Measurements from ENCODE around the gene TAGLN3.

The TAGLN3 gene

DNA sequence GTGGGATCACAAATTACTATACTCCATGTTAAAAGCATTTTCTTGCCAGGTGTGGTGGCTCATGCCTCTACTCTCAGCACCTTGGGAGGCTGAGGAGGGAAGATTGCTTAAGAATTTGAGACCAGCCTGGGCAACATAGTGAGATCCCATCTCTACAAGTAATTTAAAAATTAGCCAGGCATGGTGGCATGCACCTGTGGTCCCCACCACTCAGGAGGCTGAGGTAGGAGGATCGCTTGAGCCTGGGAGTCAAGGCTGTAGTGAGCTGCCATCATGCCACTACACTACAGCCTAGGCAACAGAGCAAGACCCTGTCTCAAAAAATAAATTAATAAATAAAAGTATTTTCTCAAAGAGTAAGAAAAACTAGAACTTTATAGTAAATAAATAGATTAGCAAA is 42.8 kb upstream of the TAGLN3 start:
- Histone ChIP-seq H3K4me1 (ENCODE audit: control extremely low read depth in 1 of 4, control insufficient read depth in 4 of 4, insufficient read depth in 4 of 4, low read length in 3 of 4) (peaks cover 0 to 1% (median 0%) of the 10 kb centered on the region in 4 experiments), H3K27me3 (replicated peaks in 2 of 5; ENCODE audit: control insufficient read depth in 4 of 5, insufficient read depth in 5 of 5, low read length in 4 of 5) (no peaks in the 10 kb centered on the region), H3K4me3 (ENCODE audit: control insufficient read depth in 1 of 7, extremely low read depth in 1 of 7, insufficient read depth in 4 of 7, low read depth in 2 of 7, low read length in 6 of 7) (no peak overlapping the region), H3K9me3 (ENCODE audit: control extremely low read depth in 1 of 5, control insufficient read depth in 4 of 5, insufficient read depth in 2 of 5, low read depth in 1 of 5, low read length in 4 of 5) (no peaks in the 10 kb centered on the region), H3K27ac (ENCODE audit: insufficient read depth in 1 of 2, low read depth in 1 of 2, low read length in 2 of 2, poor library complexity in 1 of 2, severe bottlenecking in 2 of 2) (no peak overlapping the region), H3K36me3 (ENCODE audit: control insufficient read depth in 4 of 4, insufficient read depth in 4 of 4, low read length in 3 of 4) (peaks cover 0 to 6% (median 0%) of the 10 kb centered on the region in 4 experiments)
- ChIA-PET POLR2A (no interaction called here), CTCF (interaction anchor here (0.8 to 1.8 kb wide), 3 partner anchors 10 to 238 kb away, joined by 3 to 7 read pairs (median 4); no protein-coding TSS in a partner anchor)
- no CpG with 5 or more reads among the region's 1 CpG for WGBS (ENCODE audit: insufficient coverage)
- no peak for DNase-seq

GRCh38 chr3:111956449-111956848 is 42.3 kb upstream of the TAGLN3 start:
- ChIA-PET CTCF (interaction anchor here (0.8 to 1.1 kb wide), 3 partner anchors 10 to 43 kb away, joined by 3 to 4 read pairs (median 3); no protein-coding TSS in a partner anchor), POLR2A (no interaction called here)
- Histone ChIP-seq H3K4me3 (ENCODE audit: control insufficient read depth in 1 of 7, extremely low read depth in 1 of 7, insufficient read depth in 4 of 7, low read depth in 2 of 7, low read length in 6 of 7) (no peak overlapping the region), H3K4me1 (ENCODE audit: control extremely low read depth in 1 of 4, control insufficient read depth in 4 of 4, insufficient read depth in 4 of 4, low read length in 3 of 4) (peaks cover 0 to 1% (median 0%) of the 10 kb centered on the region in 4 experiments), H3K36me3 (ENCODE audit: control insufficient read depth in 4 of 4, insufficient read depth in 4 of 4, low read length in 3 of 4) (peaks cover 0 to 6% (median 0%) of the 10 kb centered on the region in 4 experiments), H3K27ac (ENCODE audit: insufficient read depth in 1 of 2, low read depth in 1 of 2, low read length in 2 of 2, poor library complexity in 1 of 2, severe bottlenecking in 2 of 2) (no peak overlapping the region), H3K9me3 (ENCODE audit: control extremely low read depth in 1 of 5, control insufficient read depth in 4 of 5, insufficient read depth in 2 of 5, low read depth in 1 of 5, low read length in 4 of 5) (no peaks in the 10 kb centered on the region), H3K27me3 (replicated peaks in 2 of 5; ENCODE audit: control insufficient read depth in 4 of 5, insufficient read depth in 5 of 5, low read length in 4 of 5) (no peaks in the 10 kb centered on the region)
- no peak for DNase-seq
- 100% methylated on average over 3 of the region's 3 CpGs for WGBS (ENCODE audit: insufficient coverage)

DNA sequence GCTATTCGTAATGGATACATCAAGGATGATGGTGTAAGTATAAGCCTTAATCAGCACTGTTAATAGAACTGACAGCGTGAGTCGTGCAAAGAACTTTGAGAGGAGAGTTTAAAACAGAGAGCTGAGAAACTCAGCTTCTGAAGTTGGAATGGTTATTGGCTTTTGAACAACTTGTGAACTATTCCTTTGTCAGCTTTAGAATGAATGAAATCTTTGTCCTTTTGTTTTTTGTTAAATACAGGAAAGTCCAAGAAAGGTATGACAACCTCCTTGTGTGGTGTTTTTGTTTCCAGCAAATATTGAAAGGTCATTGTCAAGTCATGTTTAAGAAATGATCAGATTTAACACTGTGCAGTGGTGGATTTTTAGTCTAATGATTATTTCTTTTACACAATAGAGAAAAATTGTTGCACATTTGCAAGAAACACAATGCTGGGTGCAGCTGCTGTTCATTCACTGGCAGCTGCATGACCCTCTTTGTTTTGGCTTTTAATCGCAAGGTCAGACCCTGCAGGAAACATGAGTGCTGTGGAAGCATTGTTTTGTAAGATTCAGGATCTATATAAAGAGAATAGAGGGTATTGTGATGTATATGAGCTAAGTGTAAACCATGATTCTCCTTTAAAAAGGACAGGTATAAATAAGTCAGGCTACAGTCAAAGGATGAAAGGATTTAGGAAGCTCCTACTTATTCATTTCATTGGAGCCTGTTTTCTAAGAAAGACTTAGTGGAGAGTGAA is 41.6 kb upstream of the TAGLN3 start:
- Histone ChIP-seq H3K27ac (ENCODE audit: insufficient read depth in 1 of 2, low read depth in 1 of 2, low read length in 2 of 2, poor library complexity in 1 of 2, severe bottlenecking in 2 of 2) (no peak overlapping the region), H3K4me1 (ENCODE audit: control extremely low read depth in 1 of 4, control insufficient read depth in 4 of 4, insufficient read depth in 4 of 4, low read length in 3 of 4) (peaks cover 0 to 1% (median 0%) of the 10 kb centered on the region in 4 experiments), H3K9me3 (ENCODE audit: control extremely low read depth in 1 of 5, control insufficient read depth in 4 of 5, insufficient read depth in 2 of 5, low read depth in 1 of 5, low read length in 4 of 5) (no peaks in the 10 kb centered on the region), H3K27me3 (replicated peaks in 2 of 5; ENCODE audit: control insufficient read depth in 4 of 5, insufficient read depth in 5 of 5, low read length in 4 of 5) (no peaks in the 10 kb centered on the region), H3K4me3 (ENCODE audit: control insufficient read depth in 1 of 7, extremely low read depth in 1 of 7, insufficient read depth in 4 of 7, low read depth in 2 of 7, low read length in 6 of 7) (no peak overlapping the region), H3K36me3 (ENCODE audit: control insufficient read depth in 4 of 4, insufficient read depth in 4 of 4, low read length in 3 of 4) (peaks cover 0 to 6% (median 0%) of the 10 kb centered on the region in 4 experiments)
- POLR2A ChIA-PET, result no interaction called here
- 98% methylated on average over 3 of the region's 4 CpGs for WGBS (ENCODE audit: insufficient coverage)
- CTCF ChIA-PET, result interaction anchor here (1.0 to 1.6 kb wide), 4 partner anchors 11 to 241 kb away, joined by 3 to 12 read pairs (median 3); no protein-coding TSS in a partner anchor
- no peak for DNase-seq

GRCh38 chr3:111961461-111962164 is 37.1 kb upstream of the TAGLN3 start:
- no peak for DNase-seq
- H3K4me3 ChIP-seq (ENCODE audit: control insufficient read depth in 1 of 7, extremely low read depth in 1 of 7, insufficient read depth in 4 of 7, low read depth in 2 of 7, low read length in 6 of 7), result no peak overlapping the region
- no peaks in the 10 kb centered on the region for H3K27me3 ChIP-seq (replicated peaks in 2 of 5; ENCODE audit: control insufficient read depth in 4 of 5, insufficient read depth in 5 of 5, low read length in 4 of 5)
- peaks cover 0 to 1% (median 0%) of the 10 kb centered on the region in 4 experiments for H3K4me1 ChIP-seq (ENCODE audit: control extremely low read depth in 1 of 4, control insufficient read depth in 4 of 4, insufficient read depth in 4 of 4, low read length in 3 of 4)
- H3K36me3 ChIP-seq (ENCODE audit: control insufficient read depth in 4 of 4, insufficient read depth in 4 of 4, low read length in 3 of 4), result no peaks in the 10 kb centered on the region
- POLR2A ChIA-PET, result interaction anchor here (0.6 kb wide), 1 partner anchor 1637 kb away, joined by 3 read pairs; no protein-coding TSS in a partner anchor
- CTCF ChIA-PET, result interaction anchor here (0.8 to 15.6 kb wide), 8 partner anchors 28 to 293 kb away, joined by 3 to 204 read pairs (median 4); no protein-coding TSS in a partner anchor
- H3K9me3 ChIP-seq (ENCODE audit: control extremely low read depth in 1 of 5, control insufficient read depth in 4 of 5, insufficient read depth in 2 of 5, low read depth in 1 of 5, low read length in 4 of 5), result no peaks in the 10 kb centered on the region
- 100% methylated on average over 2 of the region's 3 CpGs for WGBS (ENCODE audit: insufficient coverage)
- H3K27ac ChIP-seq (ENCODE audit: insufficient read depth in 1 of 2, low read depth in 1 of 2, low read length in 2 of 2, poor library complexity in 1 of 2, severe bottlenecking in 2 of 2), result no peak overlapping the region

DNA sequence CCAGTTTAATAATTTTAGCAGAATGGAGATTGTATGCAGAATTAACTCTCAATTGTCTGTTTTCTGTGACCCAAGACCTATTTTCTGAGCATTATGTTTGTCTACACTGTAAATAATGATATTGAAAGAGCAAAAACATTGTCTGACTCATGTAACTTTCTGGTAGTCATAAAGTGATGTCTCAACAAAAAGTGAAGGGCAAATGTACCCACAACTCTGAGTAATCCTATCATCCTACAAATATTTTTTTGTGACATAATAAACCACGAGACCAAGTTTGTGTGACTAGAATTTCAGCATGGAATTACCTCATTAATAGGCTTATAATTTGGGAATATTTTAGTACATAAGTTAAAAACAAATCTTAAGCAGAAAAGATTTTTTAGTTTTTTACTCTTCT is 35.3 kb upstream of the TAGLN3 start:
- Histone ChIP-seq H3K36me3 (ENCODE audit: control insufficient read depth in 4 of 4, insufficient read depth in 4 of 4, low read length in 3 of 4) (no peaks in the 10 kb centered on the region), H3K4me3 (ENCODE audit: control insufficient read depth in 1 of 7, extremely low read depth in 1 of 7, insufficient read depth in 4 of 7, low read depth in 2 of 7, low read length in 6 of 7) (no peak overlapping the region), H3K4me1 (ENCODE audit: control extremely low read depth in 1 of 4, control insufficient read depth in 4 of 4, insufficient read depth in 4 of 4, low read length in 3 of 4) (peaks cover 0 to 9% (median 4%) of the 10 kb centered on the region in 4 experiments), H3K9me3 (ENCODE audit: control extremely low read depth in 1 of 5, control insufficient read depth in 4 of 5, insufficient read depth in 2 of 5, low read depth in 1 of 5, low read length in 4 of 5) (no peaks in the 10 kb centered on the region), H3K27me3 (replicated peaks in 2 of 5; ENCODE audit: control insufficient read depth in 4 of 5, insufficient read depth in 5 of 5, low read length in 4 of 5) (no peaks in the 10 kb centered on the region), H3K27ac (ENCODE audit: insufficient read depth in 1 of 2, low read depth in 1 of 2, low read length in 2 of 2, poor library complexity in 1 of 2, severe bottlenecking in 2 of 2) (no peak overlapping the region)
- POLR2A ChIA-PET, result no interaction called here
- CTCF ChIA-PET, result interaction anchor here (1.1 to 15.6 kb wide), 2 partner anchors 246 to 261 kb away, joined by 3 to 204 read pairs; no protein-coding TSS in a partner anchor
- no CpG with 5 or more reads among the region's 1 CpG for WGBS (ENCODE audit: insufficient coverage)
- peak in 2 of 3 donors; percentile 33 to 40 for DNase-seq

DNA sequence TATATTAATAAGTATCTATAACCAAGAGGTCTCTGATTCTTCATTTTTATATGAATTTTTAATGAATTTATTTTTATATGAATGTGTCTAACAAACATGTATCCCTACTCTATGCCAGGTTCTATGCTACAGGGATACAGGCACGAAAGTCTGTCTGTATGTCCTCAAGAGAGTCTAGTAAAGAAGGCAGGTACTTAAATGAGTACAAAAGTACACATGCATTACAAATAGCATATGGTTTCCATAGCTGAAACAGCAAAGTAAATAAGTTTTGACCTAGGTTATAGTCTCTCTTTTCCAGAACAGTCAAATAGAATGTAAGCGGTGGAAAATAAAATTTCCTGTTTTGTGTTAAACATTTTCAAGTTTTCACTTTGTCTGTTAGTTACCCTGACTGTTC is 33.2 kb upstream of the TAGLN3 start:
- no peak overlapping the region for H3K27ac ChIP-seq (ENCODE audit: insufficient read depth in 1 of 2, low read depth in 1 of 2, low read length in 2 of 2, poor library complexity in 1 of 2, severe bottlenecking in 2 of 2)
- H3K27me3 ChIP-seq (replicated peaks in 2 of 5; ENCODE audit: control insufficient read depth in 4 of 5, insufficient read depth in 5 of 5, low read length in 4 of 5), result no peaks in the 10 kb centered on the region
- WGBS (ENCODE audit: insufficient coverage), result 100% methylated on average over 1 of the region's 2 CpGs
- H3K36me3 ChIP-seq (ENCODE audit: control insufficient read depth in 4 of 4, insufficient read depth in 4 of 4, low read length in 3 of 4), result peaks cover 0 to 2% (median 0%) of the 10 kb centered on the region in 4 experiments
- CTCF ChIA-PET, result interaction anchor here (0.8 to 15.6 kb wide), 9 partner anchors 10 to 248 kb away, joined by 3 to 204 read pairs (median 3); no protein-coding TSS in a partner anchor
- H3K9me3 ChIP-seq (ENCODE audit: control extremely low read depth in 1 of 5, control insufficient read depth in 4 of 5, insufficient read depth in 2 of 5, low read depth in 1 of 5, low read length in 4 of 5), result no peaks in the 10 kb centered on the region
- H3K4me1 ChIP-seq (ENCODE audit: control extremely low read depth in 1 of 4, control insufficient read depth in 4 of 4, insufficient read depth in 4 of 4, low read length in 3 of 4), result peaks cover 0 to 8% (median 4%) of the 10 kb centered on the region in 4 experiments
- H3K4me3 ChIP-seq (ENCODE audit: control insufficient read depth in 1 of 7, extremely low read depth in 1 of 7, insufficient read depth in 4 of 7, low read depth in 2 of 7, low read length in 6 of 7), result no peak overlapping the region
- no peak for DNase-seq
- POLR2A ChIA-PET, result no interaction called here

All from common myeloid progenitor, CD34-positive (primary cell).